Erythroblast (primary cell): ENCODE results near the gene TPTE.

ENCODE experiments used
- GATA1 ChIP-seq: IDR thresholded peaks from 2 replicates; pipeline ENCODE4 v1.6.1; 2011; ENCODE audit warnings: low read depth, mild to moderate bottlenecking, control low read depth, low read length, moderate library complexity
- POLR2A ChIP-seq: IDR thresholded peaks from 2 replicates; pipeline ENCODE4 v1.6.1; 2011; ENCODE audit warnings: mild to moderate bottlenecking, low read length

DNA sequence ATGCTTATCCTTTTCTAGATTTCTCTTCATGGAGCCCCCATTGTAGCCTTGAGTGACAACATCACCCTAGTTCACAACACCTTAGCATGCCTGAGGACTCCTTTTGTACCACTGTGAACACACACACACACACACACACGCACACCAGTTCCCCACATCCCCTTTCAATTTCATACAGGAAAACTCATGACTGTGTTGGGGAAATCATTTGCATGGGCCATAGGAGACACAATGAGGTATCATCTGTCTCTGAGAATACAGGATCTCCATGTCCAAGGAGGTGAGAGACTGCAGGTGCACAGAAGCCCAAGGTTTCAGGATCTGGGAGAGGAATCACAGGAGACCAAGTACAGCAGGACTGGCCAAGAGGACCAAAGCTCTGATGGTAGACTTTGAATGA, 119.7 kb downstream of the TPTE start:
- no peak for TF ChIP-seq POLR2A
- no peak for TF ChIP-seq GATA1
